Thyroid gland (tissue), 4 donors: ENCODE measurements around the gene BAHCC1. TPM values are rescaled to one million over a fixed set of nuclear protein-coding genes. Genes with fewer than 3 reads are reported as not detected.

ENCODE experiments used
- DNase-seq, 2 donors: peaks; one replicate each; pipeline ENCODE4 v3.0.0-alpha.2; 2019
- H3K27ac ChIP-seq, 3 donors: fragments of 200-600 bp; sonication (generic); 1 replicate in 2 of 3; 2 replicates in 1 of 3; pipeline ENCODE4 v1.5.1; 2016 to 2019; ENCODE audit warnings: mild to moderate bottlenecking in 1 of 3, moderate library complexity in 1 of 3
- H3K27me3 ChIP-seq: fragments of 200-600 bp; sonication (generic); one replicate; pipeline ENCODE4 v1.5.1; 2019
- H3K36me3 ChIP-seq, 2 donors: fragments of 200-600 bp; sonication (generic); one replicate each; pipeline ENCODE4 v1.5.1; 2016 to 2019
- H3K4me1 ChIP-seq, 2 donors: fragments of 200-600 bp; sonication (generic); one replicate each; pipeline ENCODE4 v1.5.1; 2017 to 2019
- H3K4me3 ChIP-seq, 3 donors: fragments of 200-600 bp; sonication (generic); replicated peaks in 1 of 3; 1 replicate in 2 of 3; 2 replicates in 1 of 3; pipeline ENCODE4 v1.5.1; 2016; ENCODE audit warnings: mild to moderate bottlenecking in 1 of 3
- H3K9me3 ChIP-seq: fragments of 200-600 bp; sonication (generic); one replicate; pipeline ENCODE4 v1.5.1; 2017
- POLR2A ChIP-seq, 2 donors: fragments of 450-650 bp; IDR thresholded peaks; one replicate each; pipeline ENCODE4 v1.6.1; 2017; ENCODE audit warnings: antibody characterized with exemption in 2 of 2, mild to moderate bottlenecking in 2 of 2, moderate library complexity in 1 of 2
- WGBS, 2 donors: methylation state at CpG; one replicate each; pipeline ENCODE4 v1.1.5; 2017; 5-methylcytosine and 5-hydroxymethylcytosine counted together
- intact Hi-C: fragments of 100-400 bp; cut with DNase I; formaldehyde crosslinking; loops from one replicate; pipeline ENCODE4 v1.15.1; 2023
- total RNA-seq, 4 donors: library from RNA; depleted of rRNA; stranded (reverse); fragments of >200 nt; gene quantifications; one replicate each; pipeline ENCODE4 v1.2.3, GENCODE V29; 2016
- TF ChIP-seq, protein P1 (sequence below), 6 experiments: fragments of 200-600 bp in 3 of 6; fragments of 450-650 bp in 3 of 6; sonication (generic) in 3 of 6; IDR thresholded peaks; one replicate each; pipeline ENCODE4 v1.5.1; 2016 to 2019; ENCODE audit warnings: antibody characterized with exemption in 6 of 6, mild to moderate bottlenecking in 2 of 6, inconsistent platforms in 1 of 6, moderate library complexity in 1 of 6

BAHCC1 gene
- total RNA-seq, 4 donors from 2014 or later: 13.7 to 33.7 (median 23.9) TPM

GRCh38 chr17:81374890-81375289, 20.4 kb upstream of the BAHCC1 start:
- no peak for DNase-seq
- Histone ChIP-seq H3K9me3 (no peaks in the 10 kb centered on the region), H3K27me3 (no peaks in the 10 kb centered on the region), H3K4me1 (peaks cover 0 to 14% of the 10 kb centered on the region in 2 donors), H3K36me3 (no peaks in the 10 kb centered on the region), H3K27ac (no peak overlapping the region), H3K4me3 (no peak overlapping the region)
- TF ChIP-seq, protein P1, sequence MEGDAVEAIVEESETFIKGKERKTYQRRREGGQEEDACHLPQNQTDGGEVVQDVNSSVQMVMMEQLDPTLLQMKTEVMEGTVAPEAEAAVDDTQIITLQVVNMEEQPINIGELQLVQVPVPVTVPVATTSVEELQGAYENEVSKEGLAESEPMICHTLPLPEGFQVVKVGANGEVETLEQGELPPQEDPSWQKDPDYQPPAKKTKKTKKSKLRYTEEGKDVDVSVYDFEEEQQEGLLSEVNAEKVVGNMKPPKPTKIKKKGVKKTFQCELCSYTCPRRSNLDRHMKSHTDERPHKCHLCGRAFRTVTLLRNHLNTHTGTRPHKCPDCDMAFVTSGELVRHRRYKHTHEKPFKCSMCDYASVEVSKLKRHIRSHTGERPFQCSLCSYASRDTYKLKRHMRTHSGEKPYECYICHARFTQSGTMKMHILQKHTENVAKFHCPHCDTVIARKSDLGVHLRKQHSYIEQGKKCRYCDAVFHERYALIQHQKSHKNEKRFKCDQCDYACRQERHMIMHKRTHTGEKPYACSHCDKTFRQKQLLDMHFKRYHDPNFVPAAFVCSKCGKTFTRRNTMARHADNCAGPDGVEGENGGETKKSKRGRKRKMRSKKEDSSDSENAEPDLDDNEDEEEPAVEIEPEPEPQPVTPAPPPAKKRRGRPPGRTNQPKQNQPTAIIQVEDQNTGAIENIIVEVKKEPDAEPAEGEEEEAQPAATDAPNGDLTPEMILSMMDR (IDR thresholded peaks at IDR 0.05): no peak
- no peak for TF ChIP-seq POLR2A (IDR thresholded peaks at IDR 0.05)
- intact Hi-C loops: no loop called here
- 96% methylated on average over 5 of the region's 5 CpGs for WGBS, 2 donors

GRCh38 chr17:81376946-81377714, 18.1 kb upstream of the BAHCC1 start:
- H3K4me1 ChIP-seq: peaks cover 0 to 10% of the 10 kb centered on the region in 2 donors
- H3K4me3 ChIP-seq: no peak overlapping the region
- H3K27me3 ChIP-seq: no peaks in the 10 kb centered on the region
- no peaks in the 10 kb centered on the region for H3K9me3 ChIP-seq
- no peaks in the 10 kb centered on the region for H3K36me3 ChIP-seq
- no peak overlapping the region for H3K27ac ChIP-seq
- 92 to 93% methylated on average over 22 to 25 of the region's 25 CpGs for WGBS, 2 donors
- intact Hi-C loops: no loop called here
- no peak for DNase-seq
- TF ChIP-seq POLR2A (IDR thresholded peaks at IDR 0.05): no peak
- TF ChIP-seq, protein P1 (IDR thresholded peaks at IDR 0.05): no peak

DNA sequence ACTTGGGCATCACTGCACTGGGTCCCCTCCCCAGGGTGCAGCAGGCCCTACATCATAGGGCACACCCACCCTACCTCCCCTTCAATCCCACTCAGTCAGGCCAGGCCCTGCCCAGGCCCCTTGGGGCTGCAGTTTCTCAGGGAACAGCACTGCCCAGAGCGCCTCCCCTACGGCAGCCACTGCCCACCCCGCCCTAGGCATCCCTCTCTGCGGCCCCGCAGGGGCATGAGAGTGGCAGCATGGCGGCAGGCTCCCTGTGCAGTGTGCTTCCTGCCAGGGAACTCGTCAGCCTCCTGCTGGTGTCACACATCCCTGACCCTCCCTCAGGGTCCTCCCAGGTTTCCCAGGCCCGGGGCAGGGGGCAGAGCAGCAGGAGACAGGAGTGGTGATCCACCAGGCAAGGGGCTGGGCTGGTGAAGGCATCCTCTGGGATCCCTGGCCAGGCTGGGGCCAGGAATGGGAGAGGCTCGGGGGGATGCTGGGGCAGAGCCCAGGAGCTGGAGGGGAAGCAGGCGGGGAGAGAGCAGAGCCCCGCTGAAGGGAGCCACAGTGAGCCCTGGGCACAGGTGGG, 16.2 kb upstream of the BAHCC1 start:
- H3K4me1 ChIP-seq: no peaks in the 10 kb centered on the region
- no peak for TF ChIP-seq POLR2A (IDR thresholded peaks at IDR 0.05)
- TF ChIP-seq, protein P1 (IDR thresholded peaks at IDR 0.05): no peak
- WGBS, 2 donors: 66 to 89% methylated on average over 5 to 9 of the region's 11 CpGs
- H3K9me3 ChIP-seq: no peaks in the 10 kb centered on the region
- H3K36me3 ChIP-seq: no peaks in the 10 kb centered on the region
- DNase-seq: no peak
- H3K27ac ChIP-seq: no peak overlapping the region
- no peak overlapping the region for H3K4me3 ChIP-seq
- H3K27me3 ChIP-seq: no peaks in the 10 kb centered on the region
- intact Hi-C loops: no loop called here

- H3K4me3 ChIP-seq: no peak overlapping the region
- no peaks in the 10 kb centered on the region for H3K36me3 ChIP-seq
- 68 to 82% methylated on average over 6 to 10 of the region's 17 CpGs for WGBS, 2 donors
- TF ChIP-seq, protein P1 (IDR thresholded peaks at IDR 0.05): no peak
- TF ChIP-seq POLR2A (IDR thresholded peaks at IDR 0.05): no peak
- no peaks in the 10 kb centered on the region for H3K9me3 ChIP-seq
- H3K4me1 ChIP-seq: no peaks in the 10 kb centered on the region
- H3K27ac ChIP-seq: no peak overlapping the region
- no peaks in the 10 kb centered on the region for H3K27me3 ChIP-seq
- intact Hi-C loops: no loop called here
- peak; percentile 30 to 35 for DNase-seq
Observed at GRCh38 chr17:81379523-81379942, 15.7 kb upstream of the BAHCC1 start.

GRCh38 chr17:81380131-81380530, 15.1 kb upstream of the BAHCC1 start:
- intact Hi-C loops: no loop called here
- Histone ChIP-seq H3K27ac (no peak overlapping the region), H3K4me3 (no peak overlapping the region), H3K4me1 (no peaks in the 10 kb centered on the region), H3K36me3 (no peaks in the 10 kb centered on the region), H3K9me3 (no peaks in the 10 kb centered on the region), H3K27me3 (no peaks in the 10 kb centered on the region)
- WGBS, 2 donors: 88 to 100% methylated on average over 1 of the region's 6 CpGs
- DNase-seq: no peak
- no peak for TF ChIP-seq POLR2A (IDR thresholded peaks at IDR 0.05)
- TF ChIP-seq, protein P1 (IDR thresholded peaks at IDR 0.05): no peak
